Peyer's patch (tissue), 4 donors: ENCODE results near the gene LDLRAD4. TPM values are rescaled to one million over a fixed set of nuclear protein-coding genes. Genes with fewer than 3 reads are reported as not detected.

Experiments
- DNase-seq, 3 donors: peaks; one replicate each; pipeline ENCODE4 v3.0.0-alpha.2; 2017 to 2019
- H3K27ac ChIP-seq, 4 donors: fragments of 200-600 bp; sonication (generic); one replicate each; pipeline ENCODE4 v1.5.1; 2016 to 2019
- H3K27me3 ChIP-seq, 2 donors: fragments of 200-600 bp; sonication (generic); one replicate each; pipeline ENCODE4 v1.5.1; 2019
- H3K36me3 ChIP-seq, 3 donors: fragments of 200-600 bp; sonication (generic); one replicate each; pipeline ENCODE4 v1.5.1; 2016 to 2019
- H3K4me1 ChIP-seq, 4 donors: fragments of 200-600 bp; sonication (generic); one replicate each; pipeline ENCODE4 v1.5.1; 2016 to 2019
- H3K4me3 ChIP-seq, 4 donors: fragments of 200-600 bp; sonication (generic); 1 replicate in 3 of 4; 2 replicates in 1 of 4; pipeline ENCODE4 v1.5.1; 2016 to 2019; ENCODE audit warnings: mild to moderate bottlenecking in 1 of 4
- H3K9me3 ChIP-seq, 4 donors: fragments of 200-600 bp; sonication (generic); one replicate each; pipeline ENCODE4 v1.5.1; 2016 to 2019; ENCODE audit warnings: mild to moderate bottlenecking in 1 of 4
- CTCF ChIP-seq, 6 experiments: fragments of 450-650 bp in 4 of 6; fragments of 200-600 bp in 2 of 6; sonication (generic) in 1 of 6; IDR thresholded peaks; one replicate each; pipeline ENCODE4 v1.5.1; 2017 to 2019; ENCODE audit warnings: antibody characterized with exemption in 6 of 6, mild to moderate bottlenecking in 3 of 6, moderate library complexity in 1 of 6
- POLR2A ChIP-seq, 2 donors: fragments of 450-650 bp; IDR thresholded peaks; one replicate each; pipeline ENCODE4 v1.5.1; 2017; ENCODE audit warnings: antibody characterized with exemption in 2 of 2, mild to moderate bottlenecking in 2 of 2, moderate library complexity in 2 of 2
- total RNA-seq, 4 donors: library from RNA; depleted of rRNA; stranded (reverse); fragments of >200 nt; gene quantifications; one replicate each; pipeline ENCODE4 v1.1.0, GENCODE V29; 2016

LDLRAD4 gene
- total RNA-seq, 4 donors from 2014 or later: 24.8 to 128 (median 50.0) TPM

GRCh38 chr18:13621446-13621849 lies 402.9 kb downstream of the LDLRAD4 start:
- peaks cover 0 to 4% (median under 1%) of the 10 kb centered on the region in 4 donors for H3K4me1 ChIP-seq

GRCh38 chr18:13621886-13622619 lies 403.5 kb downstream of the LDLRAD4 start:
- H3K27ac ChIP-seq: no peak overlapping the region
- no peak for TF ChIP-seq CTCF (IDR thresholded peaks at IDR 0.05)
- TF ChIP-seq POLR2A (IDR thresholded peaks at IDR 0.05): no peak
- H3K9me3 ChIP-seq: no peaks in the 10 kb centered on the region
- H3K4me1 ChIP-seq: no peaks in the 10 kb centered on the region
- peaks cover 0 to 20% (median 0%) of the 10 kb centered on the region in 3 donors for H3K36me3 ChIP-seq
- DNase-seq: no peak
- no peak overlapping the region for H3K4me3 ChIP-seq
- H3K27me3 ChIP-seq: no peaks in the 10 kb centered on the region

More at GRCh38 chr18:13621446-13621849, 402.9 kb downstream of the LDLRAD4 start:
- no peak for DNase-seq
- no peak overlapping the region for H3K4me3 ChIP-seq
- H3K27me3 ChIP-seq: no peaks in the 10 kb centered on the region
- no peak overlapping the region for H3K27ac ChIP-seq
- no peaks in the 10 kb centered on the region for H3K9me3 ChIP-seq
- H3K36me3 ChIP-seq: peaks cover 0 to 20% (median 0%) of the 10 kb centered on the region in 3 donors
- TF ChIP-seq POLR2A (IDR thresholded peaks at IDR 0.05) (no peak), CTCF (IDR thresholded peaks at IDR 0.05) (no peak)

GRCh38 chr18:13622751-13623150 lies 404.2 kb downstream of the LDLRAD4 start:
- no peak overlapping the region for H3K4me3 ChIP-seq
- no peaks in the 10 kb centered on the region for H3K9me3 ChIP-seq
- no peak overlapping the region for H3K27ac ChIP-seq
- no peaks in the 10 kb centered on the region for H3K27me3 ChIP-seq
- H3K36me3 ChIP-seq: peaks cover 0 to 20% (median 0%) of the 10 kb centered on the region in 3 donors
- no peaks in the 10 kb centered on the region for H3K4me1 ChIP-seq
- TF ChIP-seq CTCF (IDR thresholded peaks at IDR 0.05) (no peak), POLR2A (IDR thresholded peaks at IDR 0.05) (no peak)
- no peak for DNase-seq

- Histone ChIP-seq H3K27ac (no peak overlapping the region), H3K9me3 (no peaks in the 10 kb centered on the region), H3K4me3 (no peak overlapping the region), H3K27me3 (no peaks in the 10 kb centered on the region), H3K36me3 (peaks cover 0 to 20% (median 0%) of the 10 kb centered on the region in 3 donors), H3K4me1 (no peaks in the 10 kb centered on the region)
- no peak for TF ChIP-seq POLR2A (IDR thresholded peaks at IDR 0.05)
- DNase-seq: peak in 1 of 3 donors; percentile 32
Observed at GRCh38 chr18:13623348-13623747, 404.8 kb downstream of the LDLRAD4 start.

GRCh38 chr18:13623871-13624270 lies 405.3 kb downstream of the LDLRAD4 start:
- TF ChIP-seq CTCF (IDR thresholded peaks at IDR 0.05) (no peak), POLR2A (IDR thresholded peaks at IDR 0.05) (no peak)
- DNase-seq: peak in 1 of 3 donors; percentile 29

GRCh38 chr18:13624563-13625237 lies 406.1 kb downstream of the LDLRAD4 start:
- Histone ChIP-seq H3K4me1 (peaks cover 0 to under 1% (median 0%) of the 10 kb centered on the region in 4 donors), H3K4me3 (no peak overlapping the region), H3K27ac (no peak overlapping the region), H3K9me3 (no peaks in the 10 kb centered on the region), H3K27me3 (no peaks in the 10 kb centered on the region), H3K36me3 (peaks cover 0 to 20% (median 0%) of the 10 kb centered on the region in 3 donors)
- DNase-seq: no peak
- TF ChIP-seq POLR2A (IDR thresholded peaks at IDR 0.05) (no peak), CTCF (IDR thresholded peaks at IDR 0.05) (no peak)

More at GRCh38 chr18:13623871-13624270, 405.3 kb downstream of the LDLRAD4 start:
- Histone ChIP-seq H3K27me3 (no peaks in the 10 kb centered on the region), H3K9me3 (no peaks in the 10 kb centered on the region), H3K27ac (no peak overlapping the region), H3K4me1 (no peaks in the 10 kb centered on the region), H3K4me3 (no peak overlapping the region), H3K36me3 (peaks cover 0 to 20% (median 0%) of the 10 kb centered on the region in 3 donors)
